Measurements from ENCODE around the gene FICD. TPM values are rescaled to one million over a fixed set of nuclear protein-coding genes. Genes with fewer than 3 reads are reported as not detected.

FICD gene
- total RNA-seq, 3 donors from 2014 or later: 3.2 to 6.0 (median 5.1) TPM

DNA sequence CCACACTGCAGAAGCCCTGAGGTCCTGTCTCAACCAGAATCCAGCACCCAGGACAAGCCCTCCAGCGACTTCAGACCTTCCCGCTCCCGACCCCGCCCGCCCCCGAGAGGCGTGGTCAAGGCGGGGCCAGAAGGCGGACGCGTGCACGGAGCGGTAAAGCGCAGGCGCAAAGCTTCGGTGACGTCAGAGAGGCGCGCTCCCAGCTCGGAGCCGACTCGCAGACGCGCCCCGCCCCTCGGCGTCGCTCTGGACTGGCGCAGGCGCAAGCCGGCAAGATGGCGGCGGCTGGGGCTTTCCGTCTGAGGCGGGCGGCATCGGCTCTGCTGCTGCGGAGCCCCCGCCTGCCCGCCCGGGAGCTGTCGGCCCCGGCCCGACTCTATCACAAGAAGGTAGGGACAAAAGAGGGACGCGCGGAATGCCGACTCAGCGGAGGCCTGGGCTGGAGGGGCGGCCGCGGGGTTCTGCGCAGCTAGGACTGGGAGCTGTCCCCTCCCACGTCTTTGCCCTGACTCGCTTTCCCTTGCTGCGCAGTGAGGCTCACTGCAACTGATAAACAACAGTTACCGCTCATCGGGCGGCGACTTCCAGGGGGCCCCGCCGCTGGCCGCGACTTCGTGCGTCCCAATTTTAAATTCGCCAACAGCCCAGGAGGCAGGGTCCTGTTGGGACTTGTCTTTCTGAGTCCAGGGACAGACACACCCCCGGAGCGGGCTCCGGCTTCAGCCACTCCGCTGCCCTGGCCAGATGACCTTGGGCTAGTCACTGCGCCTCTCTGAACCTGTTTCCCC is 47.5 kb downstream of the FICD start, which contains the start of gene ISCU:
Gene ISCU, plus strand, starts transcription at position 249 of the 788 bp plus-strand sequence. Its CDS starts 27 bp downstream, at position 276.
- H3K4me3 ChIP-seq: peak within 1 kb of the TSS; percentile 88
- peaks cover 51% of the 10 kb centered on the region for H3K4me1 ChIP-seq (ENCODE audit: low read depth)
- DNase-seq: peak; percentile 96 to 100 (median 99)
- TF ChIP-seq, protein P1, sequence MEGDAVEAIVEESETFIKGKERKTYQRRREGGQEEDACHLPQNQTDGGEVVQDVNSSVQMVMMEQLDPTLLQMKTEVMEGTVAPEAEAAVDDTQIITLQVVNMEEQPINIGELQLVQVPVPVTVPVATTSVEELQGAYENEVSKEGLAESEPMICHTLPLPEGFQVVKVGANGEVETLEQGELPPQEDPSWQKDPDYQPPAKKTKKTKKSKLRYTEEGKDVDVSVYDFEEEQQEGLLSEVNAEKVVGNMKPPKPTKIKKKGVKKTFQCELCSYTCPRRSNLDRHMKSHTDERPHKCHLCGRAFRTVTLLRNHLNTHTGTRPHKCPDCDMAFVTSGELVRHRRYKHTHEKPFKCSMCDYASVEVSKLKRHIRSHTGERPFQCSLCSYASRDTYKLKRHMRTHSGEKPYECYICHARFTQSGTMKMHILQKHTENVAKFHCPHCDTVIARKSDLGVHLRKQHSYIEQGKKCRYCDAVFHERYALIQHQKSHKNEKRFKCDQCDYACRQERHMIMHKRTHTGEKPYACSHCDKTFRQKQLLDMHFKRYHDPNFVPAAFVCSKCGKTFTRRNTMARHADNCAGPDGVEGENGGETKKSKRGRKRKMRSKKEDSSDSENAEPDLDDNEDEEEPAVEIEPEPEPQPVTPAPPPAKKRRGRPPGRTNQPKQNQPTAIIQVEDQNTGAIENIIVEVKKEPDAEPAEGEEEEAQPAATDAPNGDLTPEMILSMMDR (IDR thresholded peaks at IDR 0.05): peak; percentile 11
- peaks cover 12% of the 10 kb centered on the region for H3K36me3 ChIP-seq (ENCODE audit: low read depth)
- ATAC-seq: peak; percentile 88
- H3K9me3 ChIP-seq: no peaks in the 10 kb centered on the region
- intact Hi-C loops (cut with DNase I, micrococcal nuclease): loop anchor here (5.0 to 10.0 kb wide), 3 partner anchors 55 to 532 kb away; partner anchors contain the start of genes ALKBH2 (in 1 of the 2) and UNG (in 1 of the 2)

DNA sequence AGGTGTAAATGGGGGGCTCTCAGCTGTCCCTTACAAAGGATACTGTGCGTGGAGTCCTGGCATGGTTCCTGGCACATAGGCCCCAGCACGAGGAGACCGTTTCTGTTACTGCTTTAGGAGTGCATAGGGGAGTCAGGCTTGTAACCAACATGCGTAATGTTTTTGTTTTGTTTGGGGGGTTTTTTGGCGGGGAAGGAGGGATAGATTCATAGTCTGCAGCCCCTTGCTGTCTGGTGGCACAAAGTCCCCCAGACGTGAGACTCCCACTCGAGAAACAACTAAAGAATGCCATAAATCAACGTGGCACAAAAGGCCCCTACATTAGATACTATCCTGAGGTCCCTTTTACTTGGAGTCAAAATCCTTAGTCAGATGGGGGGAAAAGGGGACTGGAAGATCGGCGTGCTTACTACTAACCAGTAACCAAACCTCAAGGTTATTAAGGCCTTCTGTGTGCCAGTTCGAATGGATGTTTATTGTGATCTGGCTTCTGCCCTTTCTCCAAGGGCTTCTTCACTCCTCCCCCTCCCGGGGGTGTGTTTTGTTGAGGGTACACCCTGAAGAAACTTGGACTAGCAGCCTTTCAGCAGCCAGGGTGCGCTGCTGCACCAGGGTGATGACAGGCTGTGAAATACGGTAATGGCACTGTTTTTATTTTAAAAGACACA is 48.2 kb downstream of the FICD start:
- DNase-seq (peak; percentile 88 to 97 (median 88)), ATAC-seq (peak; percentile 65)
- no peaks in the 10 kb centered on the region for H3K9me3 ChIP-seq
- TF ChIP-seq, protein P1 (IDR thresholded peaks at IDR 0.05): peak; percentile 78
- peaks cover 51% of the 10 kb centered on the region for H3K4me1 ChIP-seq (ENCODE audit: low read depth)
- H3K4me3 ChIP-seq: peak overlapping the region; percentile 88
- peaks cover 17% of the 10 kb centered on the region for H3K36me3 ChIP-seq (ENCODE audit: low read depth)
- intact Hi-C loops (cut with DNase I, micrococcal nuclease): loop anchor here (5.0 to 10.0 kb wide), 3 partner anchors 54 to 532 kb away; partner anchors contain the start of genes ALKBH2 (in 1 of the 2) and UNG (in 1 of the 2)

DNA sequence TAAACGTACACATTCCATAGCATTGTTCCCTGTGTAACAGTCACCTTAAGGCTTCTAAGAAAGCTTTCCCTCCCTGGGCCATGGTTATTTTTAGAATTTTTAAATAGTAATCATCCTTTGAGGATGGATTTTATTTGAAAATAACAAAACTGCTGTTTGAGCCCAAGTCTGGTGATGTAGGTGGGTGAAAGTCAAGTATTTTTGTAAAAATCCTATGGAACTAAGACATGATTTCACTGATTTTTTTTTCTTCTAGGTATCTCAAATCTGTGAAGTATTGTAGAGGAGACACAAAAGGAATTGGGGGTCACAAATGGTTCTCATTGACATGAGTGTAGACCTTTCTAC is 48.7 kb downstream of the FICD start:
- Histone ChIP-seq H3K36me3 (ENCODE audit: low read depth) (peaks cover 20% of the 10 kb centered on the region), H3K9me3 (no peaks in the 10 kb centered on the region), H3K4me1 (ENCODE audit: low read depth) (peaks cover 50% of the 10 kb centered on the region), H3K4me3 (no peak overlapping the region)
- TF ChIP-seq, protein P1 (IDR thresholded peaks at IDR 0.05): no peak
- ATAC-seq: no peak
- no peak for DNase-seq
- intact Hi-C loops (cut with DNase I, micrococcal nuclease): loop anchor here (5.0 to 10.0 kb wide), 3 partner anchors 54 to 531 kb away; partner anchors contain the start of genes ALKBH2 (in 1 of the 2) and UNG (in 1 of the 2)

DNA sequence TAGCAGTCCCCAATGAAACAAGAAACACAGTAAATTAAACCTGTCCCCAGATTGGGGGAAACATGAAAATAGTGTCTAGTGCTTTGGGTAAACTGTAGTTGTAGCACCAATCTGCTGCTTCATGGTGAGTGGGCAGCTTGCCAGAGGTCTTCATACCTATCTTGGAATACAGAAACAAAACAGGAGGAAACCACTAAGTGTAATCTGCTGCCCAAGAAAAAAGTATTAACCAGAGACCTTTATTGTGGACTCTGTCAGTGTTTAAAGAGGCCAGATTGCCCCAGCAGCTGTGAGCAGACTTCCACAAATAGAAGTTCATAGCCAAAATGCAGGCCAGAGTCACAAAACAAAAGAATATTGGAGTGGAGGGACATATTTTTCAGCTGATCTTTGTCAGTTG is 49.6 kb downstream of the FICD start:
- Histone ChIP-seq H3K9me3 (no peaks in the 10 kb centered on the region), H3K4me1 (ENCODE audit: low read depth) (peaks cover 40% of the 10 kb centered on the region), H3K36me3 (ENCODE audit: low read depth) (peaks cover 22% of the 10 kb centered on the region), H3K4me3 (no peak overlapping the region)
- ATAC-seq: no peak
- intact Hi-C loops (cut with DNase I, micrococcal nuclease): loop anchor here (5.0 to 10.0 kb wide), 3 partner anchors 53 to 530 kb away; partner anchors contain the start of genes ALKBH2 (in 1 of the 2) and UNG (in 1 of the 2)
- DNase-seq: no peak
- TF ChIP-seq, protein P1 (IDR thresholded peaks at IDR 0.05): no peak

DNA sequence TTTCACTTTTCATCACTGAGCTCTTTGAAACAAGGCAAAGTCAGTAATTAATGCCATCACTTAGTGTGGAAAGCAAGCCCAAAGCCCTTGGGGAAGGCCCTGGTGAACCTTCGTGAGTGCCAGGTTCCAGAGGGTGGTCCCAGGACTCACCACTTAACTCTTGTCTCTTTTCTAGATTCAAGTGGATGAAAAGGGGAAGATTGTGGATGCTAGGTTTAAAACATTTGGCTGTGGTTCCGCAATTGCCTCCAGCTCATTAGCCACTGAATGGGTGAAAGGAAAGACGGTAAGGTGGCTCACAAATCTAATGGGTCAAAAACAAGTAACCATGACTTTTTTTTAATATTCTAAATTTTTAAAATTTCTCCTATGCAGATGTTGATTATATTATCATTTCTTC is 50.1 kb downstream of the FICD start:
- intact Hi-C loops (cut with DNase I, micrococcal nuclease): loop anchor here in 1 of 2 donors (5.0 to 10.0 kb wide), 3 partner anchors 52 to 530 kb away; partner anchors contain the start of genes ALKBH2 and UNG
- no peak overlapping the region for H3K4me3 ChIP-seq
- DNase-seq (no peak), ATAC-seq (no peak)
- H3K36me3 ChIP-seq (ENCODE audit: low read depth): peaks cover 22% of the 10 kb centered on the region
- H3K9me3 ChIP-seq: no peaks in the 10 kb centered on the region
- peaks cover 36% of the 10 kb centered on the region for H3K4me1 ChIP-seq (ENCODE audit: low read depth)
- TF ChIP-seq, protein P1 (IDR thresholded peaks at IDR 0.05): no peak
